Right lung (tissue), 5 donors: ENCODE data around the gene ORC5. TPM values are rescaled to one million over a fixed set of nuclear protein-coding genes. Genes with fewer than 3 reads are reported as not detected.

Source experiments
- DNase-seq, 2 donors: peaks; one replicate each; pipeline ENCODE4 v3.0.0-alpha.2; 2013
- polyA plus RNA-seq, 5 donors: library from polyadenylated mRNA; unstranded; fragments of 120-200 nt; gene quantifications; one replicate each; pipeline versions ENCODE4 v1.2.1 to v1.2.3, GENCODE V29; 2013; ENCODE audit warnings: inconsistent platforms in 1 of 5, low replicate concordance in 1 of 5; ENCODE audit not compliant: insufficient read length in 5 of 5, insufficient read depth in 1 of 5

Gene ORC5
- polyA plus RNA-seq, 5 donors: 21.0 to 33.1 (median 28.9) TPM

DNA sequence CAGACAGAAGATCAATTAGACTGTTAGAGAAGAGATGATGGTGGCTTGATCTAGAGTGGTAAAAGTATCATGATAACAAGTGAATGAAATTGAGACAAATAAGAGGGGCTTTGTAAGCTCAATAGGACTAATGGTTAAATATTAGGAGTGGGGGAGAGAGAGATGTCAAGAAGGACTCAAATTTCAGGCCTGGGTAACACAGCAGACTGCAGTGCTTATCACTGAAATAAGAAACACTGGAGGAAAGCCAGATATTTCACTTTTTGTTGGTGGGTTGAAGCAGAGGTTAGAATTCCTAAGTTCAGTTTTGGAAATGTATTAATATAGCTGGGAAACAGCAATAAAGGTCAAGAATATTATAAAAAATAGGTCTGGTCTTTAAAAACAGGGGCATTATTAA is 74.6 kb downstream of the ORC5 start:
- DNase-seq: no peak

DNA sequence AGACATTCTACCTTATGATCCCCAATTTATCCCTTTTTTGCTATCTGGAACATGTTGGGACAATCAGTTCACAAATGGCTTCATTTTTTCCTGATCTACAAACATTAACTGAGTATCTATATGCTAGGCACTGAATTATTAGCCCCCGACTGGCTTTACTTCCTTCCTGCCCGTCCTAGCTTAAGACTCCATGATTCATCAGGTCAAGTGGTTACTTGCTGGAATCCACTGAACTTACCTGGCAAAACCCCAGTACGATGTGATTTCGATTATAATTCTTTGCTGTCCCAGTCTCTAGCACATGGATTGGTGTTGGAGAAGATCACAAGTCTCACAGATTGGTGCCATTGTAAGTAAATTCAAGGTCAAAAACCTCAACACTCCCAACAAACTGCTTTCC is 77.1 kb downstream of the ORC5 start:
- no peak for DNase-seq

DNA sequence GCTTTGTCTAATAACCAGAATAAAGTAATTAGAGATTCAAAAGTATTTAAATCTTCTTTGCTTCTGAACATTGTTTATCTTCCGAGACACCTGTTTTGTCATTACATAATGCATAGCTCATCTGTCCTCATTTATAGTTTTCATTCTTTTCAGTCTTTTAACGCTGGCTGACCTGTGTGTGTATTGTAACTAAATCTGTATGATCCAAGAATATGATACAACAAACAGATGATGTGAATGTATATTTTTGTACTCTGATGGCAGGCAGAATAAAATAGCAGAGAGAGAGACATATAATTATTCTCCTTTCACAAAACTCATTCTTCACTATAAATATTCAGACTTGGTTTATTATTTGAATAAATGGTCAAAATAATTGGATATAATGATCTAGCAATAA is 80.6 kb downstream of the ORC5 start:
- DNase-seq: no peak

DNA sequence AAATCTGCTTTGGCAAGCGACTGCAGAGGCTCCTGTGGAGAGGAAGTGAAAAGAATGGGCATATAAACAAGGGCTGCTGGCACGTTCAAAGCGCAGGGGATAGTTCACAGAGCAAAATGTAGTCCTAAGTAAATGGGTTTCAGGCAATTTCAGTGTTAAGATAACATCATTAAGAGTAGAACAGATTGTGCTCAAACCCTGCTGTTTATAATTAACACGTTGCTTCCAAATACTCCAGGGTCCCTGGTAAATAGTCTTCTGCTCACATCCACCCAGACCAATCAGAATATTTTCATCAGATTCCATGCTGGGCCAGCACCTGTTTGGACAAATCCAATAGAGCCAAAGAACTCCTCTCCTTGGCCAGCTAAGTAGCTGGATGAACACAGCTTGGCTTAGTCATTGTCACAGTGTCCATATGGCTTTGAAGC is 81.4 kb downstream of the ORC5 start:
- DNase-seq: no peak

DNA sequence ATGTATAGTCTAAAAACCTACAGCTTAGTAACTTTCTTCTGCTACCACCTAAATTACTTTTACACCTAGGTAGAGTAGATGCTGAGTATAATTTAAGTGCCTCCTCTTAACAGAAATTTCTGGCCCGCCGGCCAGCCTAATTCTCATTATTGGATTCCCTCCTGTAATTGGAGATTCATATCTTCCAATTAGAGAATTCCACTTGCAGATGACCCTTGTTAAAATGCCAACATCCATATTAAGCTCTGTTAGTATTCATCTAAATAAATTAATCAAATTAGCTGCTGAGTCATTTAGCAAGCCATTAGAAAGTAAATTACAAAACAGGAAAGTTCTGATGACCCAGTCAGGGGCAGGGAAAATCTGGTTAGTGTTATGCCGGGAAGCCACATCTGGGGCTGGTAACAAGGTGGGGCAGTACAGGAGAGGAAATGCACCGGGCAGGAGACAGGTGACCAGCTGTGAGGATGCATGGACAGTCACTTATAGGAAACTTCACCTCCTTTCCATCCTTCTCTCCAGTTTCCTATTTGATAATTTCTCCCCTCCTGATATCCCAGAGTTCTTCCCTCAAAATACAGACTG is 82.8 kb downstream of the ORC5 start:
- no peak for DNase-seq

DNA sequence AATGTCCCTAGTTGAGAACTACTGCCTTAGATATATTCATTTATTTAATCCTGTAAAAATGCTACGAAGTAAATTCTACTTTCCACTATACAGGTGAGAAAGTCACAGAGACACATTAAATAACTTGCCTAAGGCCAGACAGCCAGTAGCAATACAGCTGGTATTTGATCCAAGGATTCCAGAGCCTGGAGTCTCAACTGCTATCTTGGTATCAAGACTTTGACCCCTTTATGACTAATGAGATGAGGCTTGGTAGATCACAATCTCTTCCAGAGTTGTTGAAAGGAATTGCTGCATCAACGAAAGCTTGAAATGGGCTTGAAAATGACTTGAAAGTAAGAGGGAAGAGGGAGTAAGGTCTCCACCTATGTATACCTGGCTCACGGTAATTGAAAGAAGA is 83.3 kb downstream of the ORC5 start:
- no peak for DNase-seq

DNA sequence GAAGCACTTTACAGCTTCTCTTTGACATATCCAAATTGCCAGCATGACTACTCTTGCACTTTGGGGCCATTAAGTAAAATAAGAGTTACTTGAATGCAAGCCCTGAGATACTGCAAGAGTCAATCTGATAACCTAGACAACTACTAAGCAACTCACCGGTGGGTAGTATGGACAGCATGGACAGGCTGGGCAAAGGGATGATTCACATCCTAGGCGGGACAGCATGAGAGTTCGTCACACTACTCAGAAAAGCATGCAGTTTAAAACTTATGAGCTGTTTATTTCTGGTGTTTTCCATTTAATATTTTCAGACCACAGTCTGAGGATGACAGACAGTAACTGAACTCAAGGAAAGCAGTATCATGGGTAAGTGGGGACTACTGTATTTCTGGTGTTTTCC is 84.0 kb downstream of the ORC5 start:
- no peak for DNase-seq

DNA sequence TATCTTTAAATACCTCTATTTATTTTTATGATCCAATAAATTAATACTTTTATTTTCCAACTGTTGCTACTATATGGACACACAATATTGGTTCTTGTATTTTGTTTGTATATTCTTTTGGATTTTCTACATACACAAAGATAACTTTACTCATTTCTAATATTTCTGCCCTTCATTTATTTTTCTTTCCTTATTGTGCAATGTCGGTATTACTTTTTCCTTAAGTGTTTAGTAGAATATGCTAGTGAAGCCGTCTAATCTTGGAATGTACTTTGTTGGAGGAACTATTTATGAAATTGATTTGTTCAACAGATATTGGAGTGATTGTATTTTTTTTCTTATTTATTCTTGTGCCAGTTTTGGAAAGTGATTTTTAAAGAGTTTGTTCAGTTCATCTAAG is 94.0 kb downstream of the ORC5 start:
- no peak for DNase-seq

DNA sequence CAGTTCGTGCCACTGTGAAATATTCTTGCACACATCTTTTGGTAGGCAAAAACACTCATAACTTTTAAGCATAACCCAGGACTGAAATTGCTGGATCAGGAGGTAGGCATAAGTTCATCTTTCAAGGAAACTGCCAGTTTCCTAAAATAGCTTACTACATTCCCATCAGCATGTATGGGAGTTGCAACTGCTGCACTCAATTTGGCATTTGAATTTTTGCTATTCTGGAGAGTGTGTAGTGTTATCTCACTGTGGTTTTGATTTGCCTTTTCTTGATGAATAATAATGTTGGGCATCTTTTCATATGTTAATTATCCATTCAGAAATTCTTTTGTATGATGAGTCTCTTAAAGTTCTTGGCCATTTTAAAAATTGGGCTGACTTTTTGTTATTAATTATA is 95.2 kb downstream of the ORC5 start:
- DNase-seq: no peak

DNA sequence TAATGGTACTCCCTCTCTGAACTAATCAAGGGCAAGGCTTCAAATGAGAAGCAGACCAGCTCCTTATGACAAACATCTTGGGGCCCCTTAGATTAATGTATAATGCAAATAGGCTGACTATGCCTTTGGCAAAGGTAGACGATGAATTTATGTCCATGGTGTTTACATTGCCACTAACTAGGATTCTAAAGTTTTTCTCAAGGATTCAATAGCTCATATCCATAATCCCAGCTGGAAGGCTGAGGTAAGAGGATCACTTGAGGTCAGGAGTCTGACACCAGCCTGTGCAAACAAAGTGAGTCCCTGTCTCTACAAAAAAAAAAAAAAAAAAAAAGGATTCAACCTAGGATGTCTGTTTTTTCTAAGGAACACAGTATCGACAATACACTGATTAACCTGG is 96.5 kb downstream of the ORC5 start:
- DNase-seq: no peak

DNA sequence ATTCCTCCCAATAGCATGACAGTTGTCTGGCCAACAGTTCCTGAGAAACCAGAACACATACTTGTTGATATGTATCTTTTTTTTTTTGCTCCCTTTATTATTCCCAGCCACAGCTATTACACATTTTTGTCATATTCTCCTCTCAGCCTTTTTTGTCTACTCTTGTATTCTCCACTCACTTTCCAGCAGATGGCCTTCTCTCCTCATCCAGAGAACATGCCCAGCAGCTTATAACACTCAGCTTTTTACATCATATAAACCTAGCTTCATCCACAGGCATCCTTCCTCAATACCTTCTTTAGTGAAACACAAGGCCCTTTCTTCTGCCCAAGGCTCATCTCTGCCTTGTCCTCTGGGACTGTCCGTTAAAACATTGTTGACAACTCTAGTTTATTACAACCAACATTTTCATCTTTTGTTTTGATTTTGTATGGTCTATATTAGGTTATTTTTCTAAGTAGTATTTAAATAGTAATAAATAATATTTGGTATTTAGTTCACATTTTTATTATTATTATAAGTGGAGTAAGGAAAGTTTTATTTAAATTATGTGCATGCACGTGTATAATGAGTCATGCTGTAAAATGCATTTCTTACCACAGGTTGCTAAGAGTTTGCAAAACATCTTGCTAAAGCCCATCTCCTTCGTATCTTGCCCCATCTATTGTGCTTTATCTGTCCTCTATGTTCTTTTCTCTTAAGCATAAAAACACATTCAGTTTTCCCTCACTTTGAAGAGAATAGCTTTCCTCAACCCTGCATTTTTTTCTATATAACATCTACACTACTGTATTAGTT is 101.5 kb downstream of the ORC5 start:
- DNase-seq: no peak

DNA sequence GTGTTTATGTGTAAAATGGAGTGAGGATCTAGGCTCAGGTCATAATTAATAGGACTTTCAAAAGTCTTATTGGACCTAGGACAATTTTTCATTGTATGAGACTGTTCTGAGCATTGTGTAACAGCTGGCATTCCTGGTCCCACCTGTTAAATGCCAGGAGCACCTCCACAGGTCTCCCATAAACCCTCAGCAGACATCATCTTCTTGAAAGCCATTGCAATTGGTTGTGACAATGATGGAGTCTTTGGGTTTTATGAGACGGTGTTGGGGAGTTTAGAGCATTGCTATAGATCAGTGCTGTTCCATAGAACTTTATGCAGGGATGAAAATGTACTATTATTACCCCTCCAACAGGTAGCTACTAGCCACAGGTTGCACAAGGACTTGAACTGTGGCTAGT is 108.9 kb downstream of the ORC5 start:
- DNase-seq: no peak

DNA sequence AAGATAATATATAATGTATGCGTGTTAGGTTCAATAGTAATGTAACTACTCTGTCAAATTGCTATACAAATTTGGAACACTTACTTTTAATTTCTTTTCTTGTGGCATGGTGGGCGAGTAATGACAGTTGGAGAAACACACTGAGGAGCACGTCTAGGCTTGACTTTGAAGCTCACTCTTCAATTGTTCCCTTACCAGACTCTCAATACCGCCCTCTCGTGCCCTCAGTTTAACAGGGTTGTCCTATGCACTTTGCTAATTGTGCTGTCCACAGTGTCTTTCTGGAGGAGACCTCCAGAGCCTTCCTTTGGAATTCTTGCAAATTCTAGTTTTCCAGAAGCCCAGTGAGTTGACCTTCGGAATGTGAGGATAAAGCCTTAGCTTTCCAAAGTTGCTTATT is 111.1 kb downstream of the ORC5 start:
- DNase-seq: no peak

DNA sequence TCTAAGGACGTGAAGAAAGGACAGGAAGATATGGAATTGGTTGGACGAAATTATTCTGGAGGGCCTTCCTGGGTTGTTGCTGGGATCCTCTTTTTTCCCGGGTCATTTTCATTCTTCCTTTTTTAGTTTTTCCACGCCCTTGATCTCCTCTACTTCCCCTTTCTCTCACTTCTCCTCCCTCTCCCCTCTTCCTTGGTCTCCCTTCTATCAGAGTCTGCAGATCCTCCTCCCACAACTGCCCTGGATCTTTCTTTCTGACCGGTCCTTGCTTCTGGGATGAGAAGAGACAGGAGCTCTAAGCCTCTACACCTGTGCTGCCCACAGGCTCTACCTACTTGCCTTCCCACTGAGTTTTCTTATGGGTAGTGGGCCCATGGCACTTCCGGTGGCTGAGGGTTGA is 114.7 kb downstream of the ORC5 start:
- DNase-seq: no peak

DNA sequence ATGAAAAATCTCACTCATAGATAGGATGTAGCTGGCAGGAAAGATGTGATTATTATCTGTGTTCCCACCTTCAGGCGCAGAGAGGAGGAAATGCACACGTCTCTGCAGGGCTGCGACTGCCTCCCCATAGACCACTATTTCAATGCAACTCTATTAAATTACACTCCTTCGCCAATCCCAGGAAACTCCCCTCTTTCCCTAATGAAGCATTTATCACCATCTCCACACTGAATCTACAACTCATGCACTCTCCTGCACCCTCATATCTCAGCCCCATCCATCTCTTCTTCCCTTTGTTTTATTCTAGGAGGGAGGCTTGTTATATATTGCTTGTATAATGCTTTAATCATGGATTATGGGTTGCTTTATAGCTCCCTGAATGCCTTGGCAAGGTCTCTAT is 116.6 kb downstream of the ORC5 start:
- no peak for DNase-seq

DNA sequence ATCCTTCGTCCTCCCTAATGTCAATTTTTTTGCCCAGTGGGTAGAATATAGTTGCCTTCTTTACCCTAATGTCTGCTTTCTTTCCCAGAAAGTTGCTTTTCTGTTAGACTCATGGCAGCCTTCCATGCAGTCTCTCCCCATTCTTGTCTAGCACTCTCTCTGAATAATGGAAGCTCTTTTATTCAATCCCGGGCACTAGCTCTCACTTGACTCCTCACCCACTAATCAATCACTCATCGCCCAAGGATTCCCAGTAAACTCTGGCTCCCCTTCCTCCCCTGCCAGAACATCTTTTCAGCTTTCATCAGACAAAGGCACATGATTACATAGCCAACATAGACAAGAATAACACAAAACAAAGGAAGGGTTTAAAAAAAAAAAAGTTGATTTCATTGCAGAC is 118.2 kb downstream of the ORC5 start:
- no peak for DNase-seq

DNA sequence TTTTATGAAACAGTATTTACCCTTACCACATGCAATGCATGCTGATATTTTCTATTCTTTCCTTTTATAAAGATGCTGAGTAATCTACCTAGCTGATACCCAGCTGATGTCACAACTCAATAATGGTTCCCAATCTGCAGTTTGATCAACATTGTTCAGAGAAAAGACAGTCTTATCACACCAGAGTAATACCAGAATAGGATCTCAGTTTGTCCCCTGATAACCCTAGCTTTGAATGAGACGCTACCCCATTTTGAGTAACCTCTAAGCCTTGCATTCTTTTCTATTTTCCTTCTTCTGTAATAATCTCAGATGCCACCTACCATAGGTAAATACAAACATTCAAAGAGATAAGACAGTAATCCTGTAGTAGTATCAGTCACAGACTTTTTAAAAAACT is 118.8 kb downstream of the ORC5 start:
- no peak for DNase-seq

Other genes starting within 250 kb of the ORC5 start
- 10 to 100 TPM in 4 of 5 donors, 1 to 10 TPM in 1; 8.7 to 24.7 (median 17.2) TPM for gene RELN, start 218.4 kb downstream of the ORC5 start, polyA plus RNA-seq
- 1 to 10 TPM; 1.6 to 2.9 (median 2.7) TPM for gene LHFPL3, start 120.6 kb upstream of the ORC5 start, polyA plus RNA-seq